Endothelial cell of umbilical vein (primary cell): ENCODE data around the gene ARHGEF25.

ENCODE experiments used
- EZH2 ChIP-seq: IDR thresholded peaks from 2 replicates; pipeline ENCODE4 v1.6.1; 2012; ENCODE audit warnings: borderline replicate concordance, low read depth, mild to moderate bottlenecking, moderate library complexity, low read length, inconsistent platforms; ENCODE audit not compliant: severe bottlenecking
- FOS ChIP-seq: IDR thresholded peaks from 2 replicates; pipeline ENCODE4 v1.6.1; 2011; ENCODE audit warnings: mild to moderate bottlenecking, low read length, moderate library complexity, borderline replicate concordance; ENCODE audit not compliant: insufficient read depth
- GATA2 ChIP-seq: IDR thresholded peaks from 2 replicates; pipeline ENCODE4 v1.7.0; 2011; ENCODE audit warnings: low read depth, mild to moderate bottlenecking, moderate library complexity, mixed read lengths, low read length; ENCODE audit not compliant: insufficient read length, insufficient read depth
- JUN ChIP-seq: IDR thresholded peaks from 2 replicates; pipeline ENCODE4 v1.6.1; 2011; ENCODE audit warnings: borderline replicate concordance, low read depth; ENCODE audit not compliant: insufficient read length, insufficient read depth
- MYC ChIP-seq: IDR thresholded peaks from one replicate; pipeline ENCODE4 v1.6.1; 2011; ENCODE audit warnings: mild to moderate bottlenecking, low read depth, low read length
- POLR2A ChIP-seq: IDR thresholded peaks from 2 replicates; pipeline ENCODE4 v1.6.1; 2012; ENCODE audit warnings: low read depth, mild to moderate bottlenecking, control low read depth, low read length
- POLR2AphosphoS5 ChIP-seq: IDR thresholded peaks from 2 replicates; pipeline ENCODE4 v1.6.1; 2012; ENCODE audit warnings: low read depth, mild to moderate bottlenecking, control low read depth, low read length, moderate library complexity; ENCODE audit not compliant: insufficient read depth
- TF ChIP-seq, protein P1 (sequence below), 2 donors: IDR thresholded peaks; 1 replicate in 1 of 2; 2 replicates in 1 of 2; pipeline ENCODE4 v1.5.1; 2011; ENCODE audit warnings: low read length in 2 of 2, mild to moderate bottlenecking in 2 of 2, moderate library complexity in 2 of 2, control low read depth in 1 of 2, inconsistent platforms in 1 of 2, low read depth in 1 of 2; ENCODE audit not compliant: insufficient read depth in 1 of 2; ENCODE audit errors: extremely low read depth in 1 of 2
- TF ChIP-seq, protein P2 (sequence below): IDR thresholded peaks from 2 replicates; pipeline ENCODE4 v1.6.1; 2011; ENCODE audit not compliant: insufficient read depth, insufficient read length

DNA sequence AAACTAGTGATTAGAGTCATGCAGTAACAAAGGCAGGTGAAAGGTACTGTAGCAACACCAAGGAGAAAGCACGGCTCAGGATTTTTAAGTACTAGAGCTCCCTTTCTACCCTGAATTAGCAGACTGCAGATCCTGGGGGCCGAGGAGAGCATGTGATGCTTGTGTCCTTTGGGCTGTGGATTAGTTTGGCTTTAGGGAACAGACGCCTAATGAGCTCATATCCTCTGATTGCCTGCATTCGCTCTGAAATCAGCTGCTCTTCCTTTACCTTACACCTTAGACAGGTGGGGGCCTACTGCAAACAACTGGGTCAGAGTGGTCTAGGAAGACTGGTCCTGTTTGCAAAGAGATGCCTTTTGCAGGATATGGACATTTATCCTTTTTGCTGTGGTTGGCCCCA, 18.0 kb upstream of the ARHGEF25 start:
- TF ChIP-seq POLR2A, result no peak
- TF ChIP-seq, protein P1, sequence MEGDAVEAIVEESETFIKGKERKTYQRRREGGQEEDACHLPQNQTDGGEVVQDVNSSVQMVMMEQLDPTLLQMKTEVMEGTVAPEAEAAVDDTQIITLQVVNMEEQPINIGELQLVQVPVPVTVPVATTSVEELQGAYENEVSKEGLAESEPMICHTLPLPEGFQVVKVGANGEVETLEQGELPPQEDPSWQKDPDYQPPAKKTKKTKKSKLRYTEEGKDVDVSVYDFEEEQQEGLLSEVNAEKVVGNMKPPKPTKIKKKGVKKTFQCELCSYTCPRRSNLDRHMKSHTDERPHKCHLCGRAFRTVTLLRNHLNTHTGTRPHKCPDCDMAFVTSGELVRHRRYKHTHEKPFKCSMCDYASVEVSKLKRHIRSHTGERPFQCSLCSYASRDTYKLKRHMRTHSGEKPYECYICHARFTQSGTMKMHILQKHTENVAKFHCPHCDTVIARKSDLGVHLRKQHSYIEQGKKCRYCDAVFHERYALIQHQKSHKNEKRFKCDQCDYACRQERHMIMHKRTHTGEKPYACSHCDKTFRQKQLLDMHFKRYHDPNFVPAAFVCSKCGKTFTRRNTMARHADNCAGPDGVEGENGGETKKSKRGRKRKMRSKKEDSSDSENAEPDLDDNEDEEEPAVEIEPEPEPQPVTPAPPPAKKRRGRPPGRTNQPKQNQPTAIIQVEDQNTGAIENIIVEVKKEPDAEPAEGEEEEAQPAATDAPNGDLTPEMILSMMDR (IDR thresholded peaks at IDR 0.05; ENCODE audit: extremely low read depth in 1 of 2, insufficient read depth in 1 of 2, low read depth in 1 of 2, low read length in 2 of 2), result no peak
- TF ChIP-seq POLR2AphosphoS5, result no peak
- no peak for TF ChIP-seq MYC
- TF ChIP-seq EZH2, result no peak
- TF ChIP-seq, protein P2, sequence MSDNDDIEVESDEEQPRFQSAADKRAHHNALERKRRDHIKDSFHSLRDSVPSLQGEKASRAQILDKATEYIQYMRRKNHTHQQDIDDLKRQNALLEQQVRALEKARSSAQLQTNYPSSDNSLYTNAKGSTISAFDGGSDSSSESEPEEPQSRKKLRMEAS, result no peak
- TF ChIP-seq JUN, result no peak
- TF ChIP-seq FOS, result no peak
- no peak for TF ChIP-seq GATA2
